HCT116 (cell line): ENCODE data around the gene TRIM72. TPM values are rescaled to one million over a fixed set of nuclear protein-coding genes. Genes with fewer than 3 reads are reported as not detected.

Experiments
- total RNA-seq: library from RNA; stranded (reverse); gene quantifications from one replicate; pipeline ENCODE4 v1.2.1, GENCODE V29; 2021; ENCODE audit not compliant: unreplicated experiment

TRIM72 gene
- total RNA-seq, 1 experiment from 2014 or later = 43.8 TPM

Other genes starting within 250 kb of the TRIM72 start
- 8.6 TPM for gene HSD3B7, start 228.9 kb upstream of the TRIM72 start, total RNA-seq
- gene STX1B, start 203.5 kb upstream of the TRIM72 start, total RNA-seq = 1.6 TPM
- 26.0 TPM for gene STX4, start 180.6 kb upstream of the TRIM72 start, total RNA-seq
- gene ZNF668, start 139.9 kb upstream of the TRIM72 start, total RNA-seq = 16.8 TPM
- gene ZNF646, start 139.7 kb upstream of the TRIM72 start, total RNA-seq = 17.7 TPM
- gene PRSS53, start 125.2 kb upstream of the TRIM72 start, total RNA-seq = 11.6 TPM
- gene VKORC1, start 119.3 kb upstream of the TRIM72 start, total RNA-seq = 83.8 TPM
- gene BCKDK, start 105.7 kb upstream of the TRIM72 start, total RNA-seq = 60.7 TPM
- 44.9 TPM for gene KAT8, start 96.5 kb upstream of the TRIM72 start, total RNA-seq
- gene PRSS8, start 78.4 kb upstream of the TRIM72 start, total RNA-seq = 42.6 TPM
- not detected for gene PRSS36, start 64.1 kb upstream of the TRIM72 start, total RNA-seq
- gene FUS, start 34.0 kb upstream of the TRIM72 start, total RNA-seq = 522 TPM
- not detected for gene PYCARD, start 11.4 kb upstream of the TRIM72 start, total RNA-seq
- gene PYDC1, start 3.0 kb downstream of the TRIM72 start, total RNA-seq = not detected
- 1.7 TPM for gene ITGAM, start 45.9 kb downstream of the TRIM72 start, total RNA-seq
- gene ITGAX, start 141.1 kb downstream of the TRIM72 start, total RNA-seq = 1.9 TPM
- 0.12 TPM for gene ITGAD, start 179.2 kb downstream of the TRIM72 start, total RNA-seq
- not detected for gene COX6A2, start 214.2 kb downstream of the TRIM72 start, total RNA-seq
- gene ZNF843, start 228.7 kb downstream of the TRIM72 start, total RNA-seq = 0.69 TPM
- 11.8 TPM for gene ARMC5, start 245.4 kb downstream of the TRIM72 start, total RNA-seq